ENCODE results near the gene ZBTB47. TPM values are rescaled to one million over a fixed set of nuclear protein-coding genes. Genes with fewer than 3 reads are reported as not detected.
A peak's percentile ranks its signal among the peaks of the same experiment; 100 is the strongest.

Gene ZBTB47
- 5.8 and 7.6 TPM in 2 replicates for total RNA-seq

- no peak for DNase-seq (ENCODE audit: low read depth)
- no peak for FAIRE-seq
- peaks cover 7% of the 10 kb centered on the region for H3K36me3 ChIP-seq (ENCODE audit: control insufficient read depth, insufficient read depth, low read length)
- TF ChIP-seq CTCF (IDR thresholded peaks at IDR 0.05; ENCODE audit: insufficient read depth, low read length, severe bottlenecking): no peak
- H3K27me3 ChIP-seq (ENCODE audit: control insufficient read depth, insufficient read depth, low read length): no peaks in the 10 kb centered on the region
- peak within 1 kb of the TSS; percentile 75 for H3K4me3 ChIP-seq (ENCODE audit: low read depth, low read length)
These were observed at the start of gene ZBTB47 for GRCh38 chr3:42653560-42654330. ZBTB47 (plus strand) TSS chr3:42653697; CDS start chr3:42658356, 4,659 bp downstream.

- TF ChIP-seq CTCF (IDR thresholded peaks at IDR 0.05; ENCODE audit: insufficient read depth, low read length, severe bottlenecking): no peak
- Histone ChIP-seq H3K4me3 (ENCODE audit: low read depth, low read length) (no peak overlapping the region), H3K36me3 (ENCODE audit: control insufficient read depth, insufficient read depth, low read length) (no peaks in the 10 kb centered on the region), H3K27me3 (ENCODE audit: control insufficient read depth, insufficient read depth, low read length) (no peaks in the 10 kb centered on the region)
- DNase-seq (ENCODE audit: low read depth) (no peak), FAIRE-seq (no peak)
These were observed 47.8 kb upstream of the ZBTB47 start for GRCh38 chr3:42605546-42606173.

DNA sequence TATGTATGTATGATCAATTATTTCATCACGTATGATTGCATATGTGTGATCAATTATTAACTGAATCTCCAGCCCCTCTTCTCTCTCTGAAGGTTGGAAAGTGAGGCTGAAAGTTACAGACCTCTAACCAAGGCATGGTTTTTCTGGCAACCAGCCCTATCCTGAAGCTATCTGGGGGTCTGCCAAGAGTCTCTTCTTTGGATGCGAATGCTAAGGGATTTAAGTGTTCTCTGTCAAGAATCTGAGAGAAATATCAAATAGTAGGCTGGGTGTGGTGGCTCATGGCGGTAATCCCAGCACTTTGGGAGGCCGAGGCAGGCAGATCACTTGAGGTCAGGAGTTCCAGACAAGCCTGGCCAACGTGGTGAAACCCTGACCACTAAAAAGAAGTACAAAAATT lies 44.9 kb upstream of the ZBTB47 start:
- no peak for TF ChIP-seq CTCF (IDR thresholded peaks at IDR 0.05; ENCODE audit: insufficient read depth, low read length, severe bottlenecking)
- no peaks in the 10 kb centered on the region for H3K36me3 ChIP-seq (ENCODE audit: control insufficient read depth, insufficient read depth, low read length)
- DNase-seq (ENCODE audit: low read depth) (no peak), FAIRE-seq (no peak)
- H3K27me3 ChIP-seq (ENCODE audit: control insufficient read depth, insufficient read depth, low read length): no peaks in the 10 kb centered on the region
- H3K4me3 ChIP-seq (ENCODE audit: low read depth, low read length): no peak overlapping the region

DNA sequence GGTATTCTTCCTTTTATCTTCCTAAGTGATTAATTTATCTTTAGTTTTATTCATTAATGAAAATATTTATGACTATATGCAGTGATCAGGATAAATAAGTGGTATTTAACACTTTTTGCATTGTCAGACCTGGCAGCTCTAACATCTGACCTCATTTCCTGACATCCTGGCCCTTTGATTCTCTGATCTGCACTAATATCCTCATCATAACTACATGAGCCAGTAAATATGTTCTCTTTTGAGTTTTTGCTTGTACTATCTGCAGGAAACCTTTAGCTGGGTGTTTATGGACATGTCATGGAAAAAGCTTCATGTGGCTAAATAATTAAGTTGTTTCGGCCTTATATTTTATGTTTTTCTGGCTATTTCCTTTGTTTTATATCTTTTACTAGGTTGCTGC lies 42.5 kb upstream of the ZBTB47 start:
- no peak for DNase-seq (ENCODE audit: low read depth)
- FAIRE-seq: no peak
- TF ChIP-seq CTCF (IDR thresholded peaks at IDR 0.05; ENCODE audit: insufficient read depth, low read length, severe bottlenecking): no peak
- Histone ChIP-seq H3K4me3 (ENCODE audit: low read depth, low read length) (no peak overlapping the region), H3K36me3 (ENCODE audit: control insufficient read depth, insufficient read depth, low read length) (no peaks in the 10 kb centered on the region), H3K27me3 (ENCODE audit: control insufficient read depth, insufficient read depth, low read length) (no peaks in the 10 kb centered on the region)

DNA sequence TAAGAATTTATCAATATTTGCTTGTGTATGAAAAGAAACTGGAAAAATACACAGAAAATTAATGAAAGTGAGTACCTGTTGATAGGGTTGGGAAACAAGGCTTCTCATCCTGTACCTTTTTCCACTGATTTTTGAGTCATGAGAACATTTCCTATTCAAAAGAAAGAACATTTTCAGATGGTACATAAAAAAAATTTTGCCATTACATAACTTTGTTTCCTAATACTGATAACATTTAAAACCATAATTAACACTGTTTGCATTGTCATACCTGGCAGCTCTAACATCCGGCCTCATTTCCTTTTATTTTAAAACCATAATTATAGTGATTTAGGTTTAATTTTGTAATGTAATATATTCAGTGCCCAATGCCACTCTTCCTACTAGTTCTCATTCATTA lies 41.3 kb upstream of the ZBTB47 start:
- no peak for DNase-seq (ENCODE audit: low read depth)
- H3K36me3 ChIP-seq (ENCODE audit: control insufficient read depth, insufficient read depth, low read length): no peaks in the 10 kb centered on the region
- no peak for TF ChIP-seq CTCF (IDR thresholded peaks at IDR 0.05; ENCODE audit: insufficient read depth, low read length, severe bottlenecking)
- FAIRE-seq: no peak
- H3K4me3 ChIP-seq (ENCODE audit: low read depth, low read length): no peak overlapping the region
- H3K27me3 ChIP-seq (ENCODE audit: control insufficient read depth, insufficient read depth, low read length): no peaks in the 10 kb centered on the region

All from bronchial epithelial cell (primary cell).